IPS-NIHi11 (cell line): ENCODE measurements around the gene CFAP119.
A peak's percentile ranks its signal among the peaks of the same experiment; 100 is the strongest.

Source experiments
- DNase-seq: peaks from one replicate; pipeline ENCODE4 v3.0.0; 2012; ENCODE audit warnings: mixed read lengths, low spot score

CFAP119 gene

GRCh38 chr16:30740364-30741251, 21.3 kb downstream of the CFAP119 start:
- DNase-seq, result peak; percentile 80

GRCh38 chr16:30738984-30739951, 22.6 kb downstream of the CFAP119 start:
- no peak for DNase-seq

GRCh38 chr16:30737794-30738648, 23.8 kb downstream of the CFAP119 start:
- no peak for DNase-seq

- no peak for DNase-seq
These were observed 24.7 kb downstream of the CFAP119 start for GRCh38 chr16:30736995-30737793.

GRCh38 chr16:30731411-30731810, 30.5 kb downstream of the CFAP119 start:
- no peak for DNase-seq

GRCh38 chr16:30728899-30729672, 32.8 kb downstream of the CFAP119 start:
- DNase-seq, result no peak

- no peak for DNase-seq
These were observed 33.5 kb downstream of the CFAP119 start for GRCh38 chr16:30728321-30728720.

GRCh38 chr16:30725418-30725792, 36.5 kb downstream of the CFAP119 start:
- DNase-seq, result no peak

- no peak for DNase-seq
These were observed 37.0 kb downstream of the CFAP119 start for GRCh38 chr16:30724641-30725417.

- no peak for DNase-seq
These were observed 38.0 kb downstream of the CFAP119 start for GRCh38 chr16:30723725-30724355.

- DNase-seq, result no peak
These were observed 38.9 kb downstream of the CFAP119 start for GRCh38 chr16:30722916-30723315.

- peak; percentile 37 for DNase-seq
These were observed 39.4 kb downstream of the CFAP119 start for GRCh38 chr16:30722443-30722842.

GRCh38 chr16:30721606-30722005, 40.3 kb downstream of the CFAP119 start:
- DNase-seq, result no peak

GRCh38 chr16:30721167-30721566, 40.7 kb downstream of the CFAP119 start:
- no peak for DNase-seq

GRCh38 chr16:30720694-30721093, 41.2 kb downstream of the CFAP119 start:
- no peak for DNase-seq

GRCh38 chr16:30720086-30720485, 41.8 kb downstream of the CFAP119 start:
- no peak for DNase-seq

- DNase-seq, result no peak
These were observed 46.0 kb downstream of the CFAP119 start for GRCh38 chr16:30715750-30716445.

GRCh38 chr16:30711712-30712111, 50.1 kb downstream of the CFAP119 start:
- DNase-seq, result no peak
